ENCODE measurements around the gene FXN.

DNA sequence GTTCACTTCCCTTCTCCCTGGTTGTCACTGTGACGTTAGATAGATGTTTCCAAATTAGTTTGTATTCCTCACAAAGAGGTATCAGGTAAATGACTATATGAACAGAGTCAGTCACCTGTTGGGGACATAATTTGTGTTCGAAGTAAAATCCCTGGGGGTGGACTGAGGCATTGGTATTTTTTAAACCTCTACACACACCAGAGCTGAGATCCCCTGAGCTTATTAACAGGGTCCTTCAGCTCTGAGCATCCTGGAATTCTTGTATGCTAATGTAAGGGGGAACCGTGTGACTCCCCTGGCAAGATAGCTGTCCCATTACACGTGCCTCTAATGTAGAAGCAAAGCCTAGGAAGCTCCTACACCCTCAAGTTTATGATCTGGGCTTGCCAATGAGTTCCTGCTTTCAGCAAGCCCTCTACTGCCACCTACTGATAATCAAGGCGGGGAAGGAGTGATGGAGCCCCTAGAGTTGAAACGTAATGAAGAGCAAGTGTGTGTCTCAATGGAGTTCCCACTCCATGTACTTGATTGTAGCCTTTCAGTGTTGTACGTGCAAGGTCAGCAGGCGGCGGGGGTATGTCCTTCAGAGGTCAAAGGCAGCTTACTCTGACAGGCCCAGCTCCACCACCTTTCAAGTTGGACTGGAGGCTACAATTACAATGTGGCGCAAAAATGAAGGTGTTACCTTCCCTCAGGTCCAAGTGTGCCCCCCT is 36.0 kb upstream of the FXN start:
- no peak for TF ChIP-seq EZH2 (IDR thresholded peaks at IDR 0.05; ENCODE audit: borderline replicate concordance, low read depth, low read length, severe bottlenecking)
- TF ChIP-seq, protein P1, sequence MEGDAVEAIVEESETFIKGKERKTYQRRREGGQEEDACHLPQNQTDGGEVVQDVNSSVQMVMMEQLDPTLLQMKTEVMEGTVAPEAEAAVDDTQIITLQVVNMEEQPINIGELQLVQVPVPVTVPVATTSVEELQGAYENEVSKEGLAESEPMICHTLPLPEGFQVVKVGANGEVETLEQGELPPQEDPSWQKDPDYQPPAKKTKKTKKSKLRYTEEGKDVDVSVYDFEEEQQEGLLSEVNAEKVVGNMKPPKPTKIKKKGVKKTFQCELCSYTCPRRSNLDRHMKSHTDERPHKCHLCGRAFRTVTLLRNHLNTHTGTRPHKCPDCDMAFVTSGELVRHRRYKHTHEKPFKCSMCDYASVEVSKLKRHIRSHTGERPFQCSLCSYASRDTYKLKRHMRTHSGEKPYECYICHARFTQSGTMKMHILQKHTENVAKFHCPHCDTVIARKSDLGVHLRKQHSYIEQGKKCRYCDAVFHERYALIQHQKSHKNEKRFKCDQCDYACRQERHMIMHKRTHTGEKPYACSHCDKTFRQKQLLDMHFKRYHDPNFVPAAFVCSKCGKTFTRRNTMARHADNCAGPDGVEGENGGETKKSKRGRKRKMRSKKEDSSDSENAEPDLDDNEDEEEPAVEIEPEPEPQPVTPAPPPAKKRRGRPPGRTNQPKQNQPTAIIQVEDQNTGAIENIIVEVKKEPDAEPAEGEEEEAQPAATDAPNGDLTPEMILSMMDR (IDR thresholded peaks at IDR 0.05; ENCODE audit: borderline replicate concordance, extremely low read depth, low read length, poor library complexity, severe bottlenecking) = peak; percentile 85

Data from DND-41 (cell line).